DND-41 (cell line): ENCODE measurements around the gene GPR39.

Experiments
- ATAC-seq: fragments of 200-7000 bp; cut with Tn5 transposase; 3 replicates; pipeline ENCODE4 v1.9.1; 2021; ENCODE audit warnings: low read depth; ENCODE audit not compliant: insufficient read depth
- DNase-seq: peaks from one replicate; pipeline ENCODE4 v3.0.0-alpha.2; 2020
- H2AFZ ChIP-seq: 2 replicates; pipeline ENCODE4 v1.6.0; 2012; ENCODE audit warnings: low read depth, low read length
- H3K27ac ChIP-seq: 2 replicates; pipeline ENCODE4 v1.5.1; 2012; ENCODE audit warnings: low read length, inconsistent platforms
- H3K27me3 ChIP-seq: fragments of 200-600 bp; sonication (generic); 2 replicates; pipeline ENCODE4 v1.6.0; 2012; ENCODE audit warnings: low read length, mild to moderate bottlenecking, inconsistent platforms; ENCODE audit not compliant: insufficient read depth, poor library complexity
- H3K36me3 ChIP-seq: 2 replicates; pipeline ENCODE4 v1.5.1; 2012; ENCODE audit warnings: low read length, inconsistent platforms; ENCODE audit not compliant: insufficient read depth
- H3K4me1 ChIP-seq: 2 replicates; pipeline ENCODE4 v1.5.1; 2012; ENCODE audit warnings: mild to moderate bottlenecking, low read length; ENCODE audit not compliant: insufficient read depth
- H3K4me2 ChIP-seq: 2 replicates; pipeline ENCODE4 v1.6.0; 2012; ENCODE audit warnings: mild to moderate bottlenecking, moderate library complexity, low read length, inconsistent platforms; ENCODE audit not compliant: insufficient read depth
- H3K4me3 ChIP-seq, 2 experiments: fragments of 200-600 bp in 1 of 2; shearing (Covaris generic) in 1 of 2; 2 replicates each; pipeline ENCODE4 v1.5.1; 2012 to 2016; ENCODE audit warnings: inconsistent platforms in 2 of 2, low read length in 2 of 2, mild to moderate bottlenecking in 2 of 2, low read depth in 1 of 2, moderate library complexity in 1 of 2
- H3K79me2 ChIP-seq: 2 replicates; pipeline ENCODE4 v1.6.0; 2012; ENCODE audit warnings: low read length, inconsistent platforms; ENCODE audit not compliant: insufficient read depth
- H3K9ac ChIP-seq: 2 replicates; pipeline ENCODE4 v1.6.0; 2012; ENCODE audit warnings: low read depth, mild to moderate bottlenecking, inconsistent platforms, low read length, moderate library complexity
- H3K9me3 ChIP-seq: 2 replicates; pipeline ENCODE4 v1.5.1; 2012; ENCODE audit warnings: low read length, moderate library complexity, mild to moderate bottlenecking, inconsistent platforms; ENCODE audit not compliant: insufficient read depth, severe bottlenecking
- H4K20me1 ChIP-seq: 2 replicates; pipeline ENCODE4 v1.6.0; 2012; ENCODE audit warnings: low read length; ENCODE audit not compliant: insufficient read depth
- EZH2 ChIP-seq: IDR thresholded peaks from 3 replicates; pipeline ENCODE4 v1.6.1; 2012; ENCODE audit warnings: borderline replicate concordance, low read depth, mild to moderate bottlenecking, moderate library complexity, low read length, inconsistent platforms; ENCODE audit not compliant: severe bottlenecking
- TF ChIP-seq, protein P1 (sequence below): IDR thresholded peaks from 2 replicates; pipeline ENCODE4 v1.5.1; 2012; ENCODE audit warnings: borderline replicate concordance, low read length, moderate library complexity, mild to moderate bottlenecking; ENCODE audit not compliant: poor library complexity, severe bottlenecking; ENCODE audit errors: extremely low read depth

Gene GPR39

DNA sequence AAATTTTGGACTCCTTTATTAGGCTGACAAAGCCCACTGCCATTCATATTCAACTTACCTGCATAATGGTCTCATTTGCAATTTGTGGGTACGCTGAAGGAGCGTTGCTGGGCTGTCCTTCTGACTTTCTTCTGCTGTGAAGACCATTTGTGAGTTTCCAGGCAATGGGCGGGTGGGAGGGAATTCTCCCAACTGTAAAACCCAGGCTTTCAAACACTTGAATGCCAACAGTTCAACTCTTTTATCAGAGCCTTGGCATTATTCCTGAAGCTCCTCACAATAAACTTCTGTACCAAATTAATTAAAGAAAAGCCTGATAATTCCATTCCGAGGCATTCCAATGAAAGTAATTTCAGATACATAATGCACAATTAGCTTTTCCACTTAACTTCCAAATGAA is 35.2 kb upstream of the GPR39 start:
- no peaks in the 10 kb centered on the region for H3K36me3 ChIP-seq
- H3K27ac ChIP-seq: no peak overlapping the region
- H2AFZ ChIP-seq: no peak overlapping the region
- peaks cover 2% of the 10 kb centered on the region for H3K27me3 ChIP-seq
- no peak overlapping the region for H3K4me3 ChIP-seq
- no peak overlapping the region for H3K9ac ChIP-seq
- ATAC-seq (no peak), DNase-seq (no peak)
- H3K4me2 ChIP-seq: no peak overlapping the region
- no peaks in the 10 kb centered on the region for H3K4me1 ChIP-seq
- no peaks in the 10 kb centered on the region for H4K20me1 ChIP-seq
- H3K9me3 ChIP-seq: no peaks in the 10 kb centered on the region
- TF ChIP-seq, protein P1, sequence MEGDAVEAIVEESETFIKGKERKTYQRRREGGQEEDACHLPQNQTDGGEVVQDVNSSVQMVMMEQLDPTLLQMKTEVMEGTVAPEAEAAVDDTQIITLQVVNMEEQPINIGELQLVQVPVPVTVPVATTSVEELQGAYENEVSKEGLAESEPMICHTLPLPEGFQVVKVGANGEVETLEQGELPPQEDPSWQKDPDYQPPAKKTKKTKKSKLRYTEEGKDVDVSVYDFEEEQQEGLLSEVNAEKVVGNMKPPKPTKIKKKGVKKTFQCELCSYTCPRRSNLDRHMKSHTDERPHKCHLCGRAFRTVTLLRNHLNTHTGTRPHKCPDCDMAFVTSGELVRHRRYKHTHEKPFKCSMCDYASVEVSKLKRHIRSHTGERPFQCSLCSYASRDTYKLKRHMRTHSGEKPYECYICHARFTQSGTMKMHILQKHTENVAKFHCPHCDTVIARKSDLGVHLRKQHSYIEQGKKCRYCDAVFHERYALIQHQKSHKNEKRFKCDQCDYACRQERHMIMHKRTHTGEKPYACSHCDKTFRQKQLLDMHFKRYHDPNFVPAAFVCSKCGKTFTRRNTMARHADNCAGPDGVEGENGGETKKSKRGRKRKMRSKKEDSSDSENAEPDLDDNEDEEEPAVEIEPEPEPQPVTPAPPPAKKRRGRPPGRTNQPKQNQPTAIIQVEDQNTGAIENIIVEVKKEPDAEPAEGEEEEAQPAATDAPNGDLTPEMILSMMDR: no peak
- no peak for TF ChIP-seq EZH2
- no peaks in the 10 kb centered on the region for H3K79me2 ChIP-seq

DNA sequence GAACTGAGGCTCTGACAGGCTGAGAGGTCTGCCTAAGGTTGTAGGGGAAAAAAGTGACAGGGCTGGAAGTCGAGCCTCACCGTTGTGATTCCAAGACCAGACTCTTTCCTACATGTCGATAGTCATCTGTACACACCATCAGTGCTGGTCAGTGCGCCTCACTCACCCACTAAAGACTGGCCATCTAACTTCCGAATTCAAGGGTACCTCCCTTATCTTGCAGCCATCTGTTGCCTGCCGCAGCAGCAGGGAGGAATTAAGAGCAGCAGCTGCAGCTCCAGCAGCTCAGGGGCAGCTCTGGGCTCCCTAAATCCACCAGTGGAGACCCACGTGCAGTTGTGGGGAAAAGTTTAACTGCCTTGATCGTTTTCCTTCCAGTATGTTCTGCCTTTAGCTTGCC is 32.6 kb upstream of the GPR39 start:
- Histone ChIP-seq H3K27ac (no peak overlapping the region), H3K27me3 (peaks cover 2% of the 10 kb centered on the region), H3K9me3 (no peaks in the 10 kb centered on the region), H3K4me2 (no peak overlapping the region), H3K36me3 (no peaks in the 10 kb centered on the region), H3K79me2 (no peaks in the 10 kb centered on the region), H3K9ac (no peak overlapping the region), H2AFZ (no peak overlapping the region), H3K4me1 (no peaks in the 10 kb centered on the region), H3K4me3 (no peak overlapping the region), H4K20me1 (no peaks in the 10 kb centered on the region)
- no peak for TF ChIP-seq EZH2
- TF ChIP-seq, protein P1: no peak
- DNase-seq (no peak), ATAC-seq (no peak)

DNA sequence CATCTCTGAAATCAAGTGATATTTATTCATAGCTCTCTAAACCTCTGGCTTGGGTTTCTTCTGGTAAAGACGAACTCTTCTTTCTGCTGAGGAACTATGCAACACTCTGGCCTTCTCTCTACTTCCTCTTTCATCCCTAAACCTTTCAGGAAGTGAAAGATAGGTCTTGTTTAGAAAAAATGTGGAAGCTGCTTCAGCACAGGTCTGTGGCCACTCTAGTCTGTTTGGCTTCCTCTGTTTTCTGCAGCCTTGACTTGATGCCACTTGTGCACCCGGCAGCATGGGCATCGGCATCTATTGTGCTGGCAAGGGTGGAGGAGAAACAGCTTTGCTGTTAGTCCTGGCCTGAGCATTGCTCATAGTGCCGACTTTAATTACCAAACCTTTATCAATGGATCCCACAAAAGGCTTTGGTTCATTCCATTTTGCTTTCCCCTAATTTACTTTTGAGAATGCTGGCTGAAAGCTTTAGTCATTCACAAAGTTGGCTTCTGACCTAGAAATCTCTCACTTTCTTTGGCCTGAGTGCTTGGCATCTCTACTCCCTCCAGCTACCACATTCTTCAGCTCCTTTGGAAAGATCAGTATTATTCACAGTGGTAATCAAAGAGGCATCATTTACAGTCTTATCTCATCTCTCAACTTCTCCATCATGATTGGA is 32.0 kb upstream of the GPR39 start:
- no peak for TF ChIP-seq EZH2
- TF ChIP-seq, protein P1: no peak
- H4K20me1 ChIP-seq: no peaks in the 10 kb centered on the region
- H3K79me2 ChIP-seq: no peaks in the 10 kb centered on the region
- no peak overlapping the region for H3K27ac ChIP-seq
- no peak overlapping the region for H3K4me2 ChIP-seq
- no peak overlapping the region for H3K9ac ChIP-seq
- H3K9me3 ChIP-seq: no peaks in the 10 kb centered on the region
- no peaks in the 10 kb centered on the region for H3K4me1 ChIP-seq
- H3K27me3 ChIP-seq: peaks cover 2% of the 10 kb centered on the region
- no peak overlapping the region for H3K4me3 ChIP-seq
- DNase-seq (no peak), ATAC-seq (no peak)
- no peaks in the 10 kb centered on the region for H3K36me3 ChIP-seq
- no peak overlapping the region for H2AFZ ChIP-seq

DNA sequence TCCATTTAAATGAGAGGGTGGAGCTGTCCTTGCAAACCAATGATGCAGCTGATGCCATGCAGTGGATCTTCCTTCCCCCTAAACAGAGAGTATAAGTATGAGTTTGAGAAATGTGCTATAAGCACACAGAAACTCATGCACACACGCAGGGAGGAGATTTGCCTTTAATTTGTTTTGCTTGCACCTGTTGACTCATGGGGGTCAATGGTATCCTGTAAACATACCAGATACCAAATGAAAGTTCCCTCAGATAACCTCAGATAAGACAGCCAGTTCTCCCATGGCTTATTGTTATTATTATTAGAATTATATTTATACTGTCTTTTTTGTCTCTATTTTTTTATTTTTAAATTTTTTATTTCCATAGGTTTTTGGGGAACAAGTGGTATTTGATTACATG is 29.5 kb upstream of the GPR39 start:
- H3K36me3 ChIP-seq: no peaks in the 10 kb centered on the region
- no peaks in the 10 kb centered on the region for H4K20me1 ChIP-seq
- no peak overlapping the region for H3K4me2 ChIP-seq
- H3K4me3 ChIP-seq: no peak overlapping the region
- no peaks in the 10 kb centered on the region for H3K9me3 ChIP-seq
- H3K27me3 ChIP-seq: peaks cover 2% of the 10 kb centered on the region
- no peak overlapping the region for H2AFZ ChIP-seq
- H3K27ac ChIP-seq: no peak overlapping the region
- H3K4me1 ChIP-seq: no peaks in the 10 kb centered on the region
- no peak overlapping the region for H3K9ac ChIP-seq
- ATAC-seq (no peak), DNase-seq (no peak)
- no peak for TF ChIP-seq EZH2
- TF ChIP-seq, protein P1: no peak
- no peaks in the 10 kb centered on the region for H3K79me2 ChIP-seq
